Psoas muscle (tissue), 8 donors: ENCODE results near the gene MYOZ2. TPM values are rescaled to one million over a fixed set of nuclear protein-coding genes. Genes with fewer than 3 reads are reported as not detected.

Experiments used
- ATAC-seq, 4 donors: fragments of 200-7000 bp; cut with Tn5 transposase; one replicate each; pipeline ENCODE4 v1.9.1; 2020; ENCODE audit warnings: moderate library complexity in 3 of 4, mild to moderate bottlenecking in 2 of 4
- DNase-seq, 2 donors: peaks; one replicate each; pipeline ENCODE4 v3.0.0-alpha.2; 2020
- H3K27ac ChIP-seq: fragments of 200-600 bp; one replicate; pipeline ENCODE4 v1.8.0; 2022
- H3K27me3 ChIP-seq, 3 donors: fragments of 200-600 bp in 1 of 3; one replicate each; pipeline versions ENCODE4 v1.6.1 to v1.8.0; 2013 to 2022; ENCODE audit warnings: low read length in 2 of 3, mild to moderate bottlenecking in 2 of 3, moderate library complexity in 1 of 3; ENCODE audit not compliant: insufficient read depth in 3 of 3
- H3K36me3 ChIP-seq, 2 donors: fragments of 200-600 bp in 1 of 2; one replicate each; pipeline versions ENCODE4 v1.6.1 to v1.8.0; 2013 to 2022; ENCODE audit warnings: low read depth in 1 of 2, mild to moderate bottlenecking in 1 of 2, moderate library complexity in 1 of 2; ENCODE audit not compliant: insufficient read depth in 1 of 2
- H3K4me1 ChIP-seq: fragments of 200-600 bp; one replicate; pipeline ENCODE4 v1.8.0; 2022
- H3K4me3 ChIP-seq: fragments of 200-600 bp; one replicate; pipeline ENCODE4 v1.8.0; 2022; ENCODE audit warnings: mild to moderate bottlenecking
- H3K9me3 ChIP-seq: fragments of 200-600 bp; one replicate; pipeline ENCODE4 v1.8.0; 2022
- CTCF ChIP-seq: fragments of 200-600 bp; IDR thresholded peaks from one replicate; pipeline ENCODE4 v1.8.0; 2022; ENCODE audit warnings: antibody characterized with exemption
- WGBS, 3 donors: extraction: QIAGEN DNeasy Blood & Tissue Kit; methylation state at CpG; one replicate each; pipeline versions ENCODE4 v1.1.6 to v1.1.7; 2013; 5-methylcytosine and 5-hydroxymethylcytosine counted together
- intact Hi-C, 2 donors: fragments of 100-400 bp; cut with DNase I; formaldehyde crosslinking; loops; one replicate each; pipeline versions ENCODE4 v1.11.0 to v1.14.2; 2022
- long read RNA-seq, 2 donors: library from polyadenylated mRNA; unstranded; transcript quantifications; one replicate each; pipeline ENCODE4 v2.0.0, GENCODE V29; 2021
- polyA plus RNA-seq, 3 donors: library from polyadenylated mRNA; stranded (reverse); fragments of 200-250 nt; gene quantifications; one replicate each; pipeline ENCODE4 v1.2.3, GENCODE V29; 2013
- total RNA-seq, 4 donors: library from RNA; stranded (reverse); fragmentation: NEBNext Ultra II Directional in 2 of 4; extraction: Animal tissue kit (Norgen Biotek cat#: 25700) in 2 of 4; gene quantifications; one replicate each; pipeline versions ENCODE4 v1.2.1 to v1.2.4, GENCODE V29; 2021 to 2023
- donor health status: healthy with polysubstance abuse.
- donor health status: DM: no; HTN: no; CAD: no; lungs with moderate emphysema.
- donor health status: Bipolar disorder and iron deficiency.
- donor health status: healthy.
- donor health status: DM: yes; HTN: yes; CAD: no.
- donor health status: DM: no; HTN: no; CAD: no.
- donor health status: DM: no; HTN: no; CAD: no.
- donor health status: DM: yes; HTN: yes; CAD: no.

Gene MYOZ2
- total RNA-seq (100 to 1,000 TPM; 137 to 469 (median 301) TPM), polyA plus RNA-seq (100 to 1,000 TPM in 1 of 3 donors, 10 to 100 TPM in 2; 55.1 to 204 (median 61.1) TPM)
- long read RNA-seq, donor 1, transcript MYOZ2-201 (6 exons, 2,597 nt) = major isoform, 89 of 101 reads
- long read RNA-seq, donor 1, partial matches to known transcripts = 7 of 101 reads
- long read RNA-seq, donor 1, other reads (novel, unspliced or antisense) = 5 of 101 reads
- long read RNA-seq, donor 2, transcript MYOZ2-201 (6 exons, 2,597 nt) = major isoform, 146 of 158 reads
- long read RNA-seq, donor 2, partial matches to known transcripts = 8 of 158 reads
- long read RNA-seq, donor 2, other reads (novel, unspliced or antisense) = 4 of 158 reads

DNA sequence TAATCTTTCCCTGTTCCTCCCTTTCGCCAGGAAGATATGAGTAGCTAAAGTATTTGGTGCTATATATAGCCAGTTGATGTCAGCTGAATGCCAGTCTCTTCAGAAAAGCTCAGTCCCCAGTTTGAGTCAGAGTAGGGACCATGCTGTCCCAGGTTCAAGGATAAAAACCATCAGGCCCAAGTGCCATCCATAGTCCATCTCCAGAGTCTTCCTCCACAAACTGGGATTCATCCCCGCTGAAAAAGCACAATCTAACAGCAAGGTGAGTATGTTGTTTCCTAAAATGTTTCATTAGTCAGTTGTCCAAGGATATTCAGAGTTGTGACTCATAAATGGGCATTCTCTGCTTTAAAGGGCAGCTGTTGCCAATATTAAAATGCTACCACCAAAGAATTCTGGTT is at the start of gene MYOZ2:
Gene MYOZ2 (plus strand): TSS at position 112 of the 401 bp plus-strand sequence. CDS start 694 bp downstream, outside the sequence.
- no peak for TF ChIP-seq CTCF
- peak within 1 kb of the TSS; percentile 50 for H3K4me3 ChIP-seq
- DNase-seq (no peak), ATAC-seq (peak; percentile 80 to 88 (median 88))
- peaks cover 19% of the 10 kb centered on the region for H3K4me1 ChIP-seq
- H3K36me3 ChIP-seq = no peaks in the 10 kb centered on the region
- 41 to 45% (median 45%) methylated on average over 2 of the region's 2 CpGs for WGBS, 3 donors
- no peaks in the 10 kb centered on the region for H3K27me3 ChIP-seq
- H3K9me3 ChIP-seq = no peaks in the 10 kb centered on the region
- peak within 1 kb of the TSS; percentile 72 for H3K27ac ChIP-seq
- intact Hi-C loops = loop anchor here (2.0 to 10.0 kb wide), 2 partner anchors 89 to 91 kb away; no protein-coding TSS in a partner anchor

DNA sequence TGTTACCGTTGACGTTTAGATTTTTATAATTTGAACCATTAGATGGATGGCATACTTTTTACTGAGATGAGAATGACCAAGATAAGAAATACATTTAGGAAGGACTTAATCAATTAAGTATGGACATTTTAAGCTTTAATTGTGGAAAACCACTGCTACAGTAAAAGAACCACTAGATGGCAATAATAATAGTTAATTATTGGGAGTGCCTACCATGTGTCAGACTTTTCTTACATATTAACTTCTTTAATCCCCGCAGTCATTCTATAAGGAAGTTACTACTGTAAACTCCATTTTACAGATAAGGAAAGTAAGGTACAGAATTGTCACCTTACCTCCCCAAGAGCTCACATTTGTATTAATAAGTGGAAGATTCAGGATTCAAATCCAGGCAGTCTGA is 48.5 kb upstream of the MYOZ2 start:
- Histone ChIP-seq H3K36me3 (no peaks in the 10 kb centered on the region), H3K4me1 (peaks cover 6% of the 10 kb centered on the region), H3K27me3 (no peaks in the 10 kb centered on the region), H3K4me3 (no peak overlapping the region), H3K9me3 (no peaks in the 10 kb centered on the region), H3K27ac (no peak overlapping the region)
- no peak for ATAC-seq
- WGBS, 3 donors = 59 to 86% (median 81%) methylated on average over 3 of the region's 3 CpGs
- intact Hi-C loops = loop anchor here in 1 of 2 donors (2.0 kb wide), 1 partner anchor 32 kb away; no protein-coding TSS in a partner anchor
- peak; percentile 30 for TF ChIP-seq CTCF
- no peak for DNase-seq

DNA sequence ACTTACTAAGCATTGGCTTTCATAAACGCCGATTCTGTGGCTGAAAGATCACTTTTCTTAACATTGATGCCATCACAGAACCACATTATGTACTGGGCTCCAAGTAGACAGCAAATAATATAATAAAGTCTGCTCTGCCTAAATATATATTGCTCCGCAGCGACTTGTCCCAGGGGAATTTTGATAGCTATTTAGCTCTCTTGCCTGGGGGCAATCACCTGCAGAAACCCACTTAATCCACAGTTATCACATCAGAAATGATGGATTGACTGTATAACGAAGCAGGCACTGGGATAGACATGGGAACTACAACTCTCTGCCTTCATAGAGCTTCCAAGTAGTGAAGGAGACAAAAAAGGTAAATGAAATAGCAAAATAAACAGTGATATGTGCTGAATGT is 48.0 kb upstream of the MYOZ2 start:
- no peaks in the 10 kb centered on the region for H3K27me3 ChIP-seq
- no peak overlapping the region for H3K4me3 ChIP-seq
- TF ChIP-seq CTCF = no peak
- peaks cover 6% of the 10 kb centered on the region for H3K4me1 ChIP-seq
- no peak overlapping the region for H3K27ac ChIP-seq
- DNase-seq (no peak), ATAC-seq (no peak)
- WGBS, 3 donors = 78 to 89% (median 85%) methylated on average over 5 of the region's 5 CpGs
- no peaks in the 10 kb centered on the region for H3K9me3 ChIP-seq
- no peaks in the 10 kb centered on the region for H3K36me3 ChIP-seq
- intact Hi-C loops = loop anchor here in 1 of 2 donors (2.0 kb wide), 1 partner anchor 33 kb away; no protein-coding TSS in a partner anchor

DNA sequence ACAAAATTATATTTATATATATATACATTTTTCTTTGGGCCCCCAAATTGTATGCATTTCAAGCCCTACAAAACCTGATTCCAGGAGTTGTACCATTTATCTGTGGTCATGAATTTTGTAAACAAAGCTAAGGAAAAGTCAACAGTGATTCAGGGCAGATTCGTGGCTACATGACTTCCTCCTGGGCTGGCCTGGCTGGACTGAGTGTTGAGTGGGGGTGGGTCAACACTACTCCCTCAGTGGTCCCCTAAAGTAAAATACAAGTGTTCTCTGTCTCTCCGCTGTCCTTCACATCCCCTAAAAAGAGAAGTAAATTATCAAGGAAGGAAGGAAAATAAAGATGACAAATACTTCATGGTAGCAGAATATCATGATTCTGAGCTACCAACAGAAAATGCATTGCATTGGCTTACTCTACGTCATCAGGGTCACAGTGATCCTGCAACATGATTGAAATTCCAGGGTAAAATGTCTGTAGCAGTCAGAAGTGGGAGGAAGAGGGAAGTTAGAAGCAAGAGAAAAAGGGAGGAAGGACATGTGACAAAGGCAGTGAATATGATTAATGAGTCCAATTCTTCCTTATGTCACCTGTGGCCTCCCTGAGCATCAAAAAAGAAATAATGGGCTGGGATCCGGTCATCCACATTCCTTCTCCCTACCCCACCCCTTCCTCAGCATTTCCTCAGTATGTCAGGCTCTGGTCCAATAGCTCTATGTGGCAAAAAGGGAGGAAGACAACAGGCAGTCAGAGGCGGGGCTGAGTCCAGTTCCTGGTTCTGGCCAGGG is 42.4 kb upstream of the MYOZ2 start:
- 69 to 81% (median 79%) methylated on average over 5 of the region's 5 CpGs for WGBS, 3 donors
- no peak overlapping the region for H3K27ac ChIP-seq
- peaks cover 9% of the 10 kb centered on the region for H3K4me1 ChIP-seq
- no peak overlapping the region for H3K4me3 ChIP-seq
- no peaks in the 10 kb centered on the region for H3K27me3 ChIP-seq
- no peak for DNase-seq
- no peak for TF ChIP-seq CTCF
- H3K9me3 ChIP-seq = no peaks in the 10 kb centered on the region
- H3K36me3 ChIP-seq = no peaks in the 10 kb centered on the region
- intact Hi-C loops = loop anchor here in 1 of 2 donors (5.0 kb wide), 1 partner anchor 41 kb away; no protein-coding TSS in a partner anchor
- no peak for ATAC-seq
